HG03103 (cell line): ENCODE measurements around the gene EIF4A2.
"Not testable (repeated sequence)": the region's sequence is repeated elsewhere in the genome, so short reads cannot be mapped to it uniquely, and the experiment has no call there.

Source experiments
- ATAC-seq: cut with Tn5 transposase; IDR thresholded peaks from one replicate; pipeline ENCODE4 v1.9.1; 2021; ENCODE audit warnings: low read depth; ENCODE audit not compliant: unreplicated experiment

EIF4A2 gene

GRCh38 chr3:186818516-186818915, 35.1 kb downstream of the EIF4A2 start:
- no peak for ATAC-seq

DNA sequence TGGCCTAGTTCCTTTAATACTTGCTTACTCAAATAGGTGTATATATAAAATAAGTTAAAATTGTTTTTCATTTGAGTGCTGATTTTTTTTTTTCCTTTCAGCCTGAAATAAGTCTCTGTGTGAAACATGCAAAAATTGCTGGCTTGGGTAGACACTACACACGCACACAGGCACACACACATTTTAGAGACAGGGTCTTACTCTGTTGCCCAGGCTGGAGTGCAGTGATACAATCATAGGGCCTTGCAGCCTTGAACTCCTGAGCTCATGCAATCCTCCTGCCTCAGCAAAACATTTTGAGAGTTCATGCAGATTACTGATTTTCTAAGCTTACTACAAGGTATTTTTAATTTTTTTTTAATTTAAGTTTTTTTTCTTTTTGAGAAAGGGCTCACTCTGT, 35.6 kb downstream of the EIF4A2 start:
- no peak for ATAC-seq

DNA sequence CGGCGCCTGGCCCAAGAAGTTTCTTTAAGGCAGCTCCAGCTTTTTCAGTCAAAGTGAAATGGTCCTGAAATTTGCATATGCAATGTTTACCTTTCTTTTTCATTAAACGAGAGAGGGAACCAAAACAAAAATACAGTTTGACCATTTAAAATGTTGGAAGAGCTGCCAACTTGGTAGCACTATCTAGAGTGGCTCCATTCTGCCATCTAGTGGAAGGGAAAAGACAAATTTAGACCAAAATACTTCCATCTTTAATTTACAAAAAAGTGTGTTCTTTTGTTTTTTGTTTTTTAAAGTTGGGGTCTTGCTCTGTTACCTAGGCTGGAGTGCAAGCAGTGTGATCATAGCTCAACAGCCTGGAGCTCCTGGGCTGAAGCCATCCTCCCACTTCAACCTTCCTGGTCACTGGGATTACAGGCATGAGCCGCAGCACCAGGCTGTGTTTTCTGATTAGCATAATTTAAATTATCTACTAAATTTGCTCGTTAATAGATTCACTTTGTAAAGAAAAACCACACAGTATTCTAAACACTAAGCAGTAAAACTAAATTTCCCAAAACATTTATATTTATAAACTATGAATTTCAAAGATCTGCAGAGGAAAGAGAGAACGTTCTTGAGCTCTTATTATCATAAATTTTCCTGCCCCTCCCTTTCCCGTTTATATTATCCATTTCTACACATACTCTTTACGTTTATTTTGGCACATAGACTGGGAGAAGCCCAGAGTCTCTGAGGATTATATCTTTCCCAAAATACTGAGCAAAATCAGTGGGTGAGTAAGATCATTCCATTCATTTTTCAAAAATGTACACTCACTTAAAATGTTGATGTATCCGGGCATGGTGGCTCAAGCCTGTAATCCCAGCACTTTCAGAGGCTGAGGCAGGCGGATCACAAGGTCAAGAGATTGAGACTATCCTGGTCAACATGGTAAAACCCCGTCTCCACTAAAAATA, 38.3 kb downstream of the EIF4A2 start:
- no peak for ATAC-seq

DNA sequence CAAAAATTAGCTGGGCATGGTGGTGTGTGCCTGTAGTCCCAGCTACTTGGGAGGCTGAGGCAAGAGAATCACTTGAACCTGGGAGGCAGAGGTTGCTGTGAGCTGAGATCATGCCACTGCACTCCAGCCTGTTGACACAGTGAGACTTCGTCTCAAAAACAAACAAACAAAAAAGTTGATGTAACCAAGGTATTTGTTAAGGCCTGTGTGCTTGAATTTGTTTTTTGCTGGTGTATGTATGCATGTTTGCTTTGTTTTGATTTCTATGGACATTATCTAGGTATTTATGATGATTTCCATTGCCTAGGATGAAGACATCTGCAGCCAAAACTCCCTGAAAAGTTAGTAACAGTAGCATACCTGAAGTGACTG, 39.0 kb downstream of the EIF4A2 start:
- not testable (repeated sequence) for ATAC-seq

DNA sequence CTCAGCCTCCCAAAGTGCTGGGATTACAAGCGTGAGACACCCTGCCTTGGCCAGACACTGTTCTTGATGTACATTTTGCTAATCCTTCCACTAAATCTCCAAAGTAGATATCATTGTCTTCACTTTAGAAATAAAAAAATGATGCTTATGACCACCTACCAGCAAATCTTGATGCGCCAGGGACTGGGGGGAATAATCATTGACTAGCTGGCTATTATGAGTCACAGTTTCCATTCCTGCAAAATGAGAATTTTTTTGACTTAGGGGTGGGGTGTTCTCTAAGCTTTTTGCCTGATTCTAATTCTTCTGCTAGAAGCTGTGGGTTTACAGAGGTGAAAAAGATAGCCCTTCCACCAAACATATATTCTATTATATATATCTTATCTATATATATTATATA, 40.0 kb downstream of the EIF4A2 start:
- ATAC-seq = no peak

GRCh38 chr3:186824430-186825139, 41.2 kb downstream of the EIF4A2 start:
- no peak for ATAC-seq

DNA sequence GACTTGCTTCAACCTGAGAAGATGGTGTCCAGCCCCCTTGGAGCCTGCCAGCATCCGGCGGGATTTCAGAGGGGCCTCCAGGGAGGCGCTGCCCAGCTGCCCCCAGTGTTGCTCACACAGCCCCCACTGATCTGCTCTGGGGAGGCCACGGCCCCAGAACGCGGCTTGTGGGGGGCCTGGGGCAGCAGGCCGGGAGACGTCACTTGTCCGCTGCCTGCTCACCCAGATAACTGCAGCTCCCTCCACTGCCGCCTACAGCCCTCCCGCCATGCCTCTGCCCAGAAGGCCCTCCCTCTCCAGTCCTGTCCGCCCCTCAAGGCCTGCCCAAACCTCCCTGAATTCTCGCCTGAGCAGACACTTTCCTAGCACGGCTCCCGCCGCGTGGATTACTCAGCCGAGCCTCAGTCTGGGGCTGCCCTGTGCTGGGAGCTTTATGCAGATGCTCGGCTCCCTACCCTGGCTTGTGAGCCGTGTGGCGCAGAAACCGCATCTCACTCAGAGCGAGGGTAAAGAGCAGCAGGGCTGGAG, 42.0 kb downstream of the EIF4A2 start:
- no peak for ATAC-seq

- no peak for ATAC-seq
Observed at GRCh38 chr3:186825872-186826409, 42.6 kb downstream of the EIF4A2 start.

DNA sequence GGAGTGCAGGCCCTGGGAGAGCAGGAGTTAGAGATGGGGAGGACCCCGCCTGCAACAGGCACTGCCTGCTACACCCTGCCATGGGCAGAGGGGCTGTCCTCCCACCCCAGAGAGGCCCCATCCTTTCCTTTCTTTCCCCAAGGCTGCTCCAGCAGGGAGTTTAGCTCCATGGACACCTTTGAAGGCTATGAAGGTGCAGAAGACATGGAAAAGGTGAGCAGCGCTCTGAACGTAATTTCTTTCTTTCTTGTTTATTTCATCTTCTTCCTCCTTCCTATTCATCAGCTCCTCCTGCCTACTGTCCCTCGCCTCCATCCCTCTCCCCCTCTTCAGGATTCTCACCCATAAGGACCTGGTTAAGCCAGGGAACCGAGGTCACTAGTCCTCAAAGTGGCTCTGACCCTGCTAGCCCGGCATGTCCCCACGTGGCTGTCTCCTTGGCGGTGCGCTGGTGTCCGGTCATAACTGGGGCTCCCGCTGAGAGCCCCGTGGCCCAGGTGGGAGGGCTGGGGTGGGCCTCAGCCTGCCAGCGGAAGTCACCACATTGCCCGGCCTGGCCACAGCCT, 43.1 kb downstream of the EIF4A2 start:
- ATAC-seq = no peak

- ATAC-seq = peak; percentile 89
Observed at GRCh38 chr3:186826976-186827857, 43.8 kb downstream of the EIF4A2 start.

- ATAC-seq = no peak
Observed at GRCh38 chr3:186828340-186828739, 45.0 kb downstream of the EIF4A2 start.

- no peak for ATAC-seq
Observed at GRCh38 chr3:186831798-186832197, 48.4 kb downstream of the EIF4A2 start.

GRCh38 chr3:186832276-186832675, 48.9 kb downstream of the EIF4A2 start:
- no peak for ATAC-seq
